ENCODE measurements around the gene SYT11. TPM values are rescaled to one million over a fixed set of nuclear protein-coding genes. Genes with fewer than 3 reads are reported as not detected.
A peak's percentile ranks its signal among the peaks of the same experiment; 100 is the strongest.

The SYT11 gene
- total and polyA plus RNA-seq, 9 of the 15 experiments (the other 6 are each of a cell fraction or from before 2014, with no cell fraction given): 0.05 to 0.18 (median 0.11) TPM

GRCh38 chr1:155880950-155881349, 21.6 kb downstream of the SYT11 start:
- in situ Hi-C loops (cut with MboI): no loop called here
- DNase-seq (ENCODE audit: extremely low read depth in 1 of 4, low spot score in 3 of 4): no peak
- no TSS peak for BruUV-seq (replicated peaks)
- no peak for ATAC-seq
- no peaks in the 10 kb centered on the region for H3K36me3 ChIP-seq (ENCODE audit: control insufficient read depth, insufficient read depth, low read length)
- H4K20me1 ChIP-seq (replicated peaks; ENCODE audit: control insufficient read depth, insufficient read depth, low read length): no peaks in the 10 kb centered on the region
- no peak for FAIRE-seq
- H3K9me1 ChIP-seq (ENCODE audit: control insufficient read depth, insufficient read depth, low read length): no peaks in the 10 kb centered on the region
- 7% methylated on average over 6 of the region's 6 CpGs for WGBS (ENCODE audit: insufficient coverage, low coverage, missing lambda C conversion rate)
- H3K27me3 ChIP-seq (ENCODE audit: control insufficient read depth in 2 of 2, insufficient read depth in 2 of 2, low read length in 2 of 2): no peaks in the 10 kb centered on the region; a peak in 1 of 5 replicates
- peaks cover 8 to 23% of the 10 kb centered on the region in 2 experiments; a peak in 4 of 5 replicates for H3K4me1 ChIP-seq (replicated peaks in 1 of 2; ENCODE audit: control insufficient read depth in 2 of 2, insufficient read depth in 2 of 2, low read length in 2 of 2)
- no peak overlapping the region for H3K4me3 ChIP-seq
- H3K27ac ChIP-seq (ENCODE audit: extremely low read depth, low read depth, low read length): no peak overlapping the region
- H3K9me3 ChIP-seq (replicated peaks; ENCODE audit: control insufficient read depth, insufficient read depth, low read depth, low read length): no peaks in the 10 kb centered on the region
- H3K4me2 ChIP-seq (ENCODE audit: insufficient read depth, low read length): 0 out of 2 replicates have a peak overlapping the region, but pooled peaks have one; percentile 1
- ChIA-PET CTCF (ENCODE audit: low intra/inter-chr PET ratio) (no interaction called here), POLR2A (no interaction called here)
- peak overlapping the region; percentile 34; the same call in 1 of the 2 replicates for H2AFZ ChIP-seq (ENCODE audit: low read depth, low read length)
- no peaks in the 10 kb centered on the region for H3K79me2 ChIP-seq (ENCODE audit: control insufficient read depth, insufficient read depth, low read length)
- peak overlapping the region in 1 of 2 experiments; percentile 66; a peak in 1 of 4 replicates for H3K9ac ChIP-seq (ENCODE audit: insufficient read depth in 1 of 2, low read depth in 2 of 2, low read length in 2 of 2)
- intact Hi-C loops (cut with micrococcal nuclease): no loop called here
- TF ChIP-seq CEBPG (CRISPR knock-in tag; IDR thresholded peaks at IDR 0.05) (peak; percentile 50; the same call in 1 of the 2 replicates), CEBPG (tag; conservative IDR thresholded peaks at IDR 0.05 in 1 of 2, IDR thresholded peaks at IDR 0.05 in 1 of 2) (peak; percentile 75 to 87), L3MBTL2 (IDR thresholded peaks at IDR 0.05) (no peak), NFATC3 (IDR thresholded peaks at IDR 0.05) (no peak), BACH1 (tag; IDR thresholded peaks at IDR 0.05) (no peak), ZBED1 (IDR thresholded peaks at IDR 0.05) (no peak), TCF15 (CRISPR knock-in tag; IDR thresholded peaks at IDR 0.05) (no peak), HINFP (tag; conservative IDR thresholded peaks at IDR 0.05; ENCODE audit: low read depth) (no peak), SLC30A9 (CRISPR knock-in tag; IDR thresholded peaks at IDR 0.05) (no peak), TAF7 (tag; IDR thresholded peaks at IDR 0.05) (no peak), U2AF2 (optimal IDR thresholded peaks at IDR 0.05; ENCODE audit: low read depth, low read length) (no peak), CBFA2T3 (IDR thresholded peaks at IDR 0.05) (0 out of 2 replicates have a peak, but pooled peaks have one; percentile 12), EP400 (IDR thresholded peaks at IDR 0.05) (no peak), ETV1 (tag; conservative IDR thresholded peaks at IDR 0.05; ENCODE audit: low read depth) (no peak), NBN (IDR thresholded peaks at IDR 0.05; ENCODE audit: low read depth) (no peak), MYBL2 (IDR thresholded peaks at IDR 0.05; ENCODE audit: low read depth) (no peak), MYBL2 (CRISPR knock-in tag; IDR thresholded peaks at IDR 0.05; ENCODE audit: borderline replicate concordance) (no peak), ESRRB (CRISPR knock-in tag; IDR thresholded peaks at IDR 0.05; ENCODE audit: borderline replicate concordance) (no peak), MIER1 (IDR thresholded peaks at IDR 0.05; ENCODE audit: low read depth) (no peak), TCF7L2 (IDR thresholded peaks at IDR 0.05; ENCODE audit: low read depth, low read length) (no peak), VEZF1 (CRISPR knock-in tag; IDR thresholded peaks at IDR 0.05) (peak; percentile 49), PPARD (CRISPR knock-in tag; IDR thresholded peaks at IDR 0.05) (no peak), MTA3 (IDR thresholded peaks at IDR 0.05; ENCODE audit: borderline replicate concordance) (no peak), SP1 (CRISPR knock-in tag; IDR thresholded peaks at IDR 0.05) (no peak)
